GM23248 (cell line): ENCODE results near the gene TLE3.
"Not testable (repeated sequence)": the region's sequence is repeated elsewhere in the genome, so short reads cannot be mapped to it uniquely, and the experiment has no call there.

Experiments
- EZH2 ChIP-seq: fragments of 200-600 bp; sonication (generic); IDR thresholded peaks from 2 replicates; pipeline ENCODE4 v1.6.1; 2018; ENCODE audit warnings: antibody characterized with exemption, mild to moderate bottlenecking; ENCODE audit not compliant: insufficient read depth, poor library complexity, severe bottlenecking
- EZH2phosphoT487 ChIP-seq: fragments of 200-600 bp; sonication (generic); IDR thresholded peaks from 2 replicates; pipeline ENCODE4 v1.6.1; 2018; ENCODE audit warnings: antibody characterized with exemption, moderate library complexity, mild to moderate bottlenecking, low read depth; ENCODE audit not compliant: insufficient read depth

GRCh38 chr15:70137021-70137420 is 39.3 kb upstream of the TLE3 start:
- TF ChIP-seq EZH2phosphoT487, EZH2: not testable (repeated sequence)
